Measurements from ENCODE around the gene ARID1B. TPM values are rescaled to one million over a fixed set of nuclear protein-coding genes. Genes with fewer than 3 reads are reported as not detected.

The ARID1B gene
- total RNA-seq, 1 experiment from 2014 or later = 86.3 TPM

DNA sequence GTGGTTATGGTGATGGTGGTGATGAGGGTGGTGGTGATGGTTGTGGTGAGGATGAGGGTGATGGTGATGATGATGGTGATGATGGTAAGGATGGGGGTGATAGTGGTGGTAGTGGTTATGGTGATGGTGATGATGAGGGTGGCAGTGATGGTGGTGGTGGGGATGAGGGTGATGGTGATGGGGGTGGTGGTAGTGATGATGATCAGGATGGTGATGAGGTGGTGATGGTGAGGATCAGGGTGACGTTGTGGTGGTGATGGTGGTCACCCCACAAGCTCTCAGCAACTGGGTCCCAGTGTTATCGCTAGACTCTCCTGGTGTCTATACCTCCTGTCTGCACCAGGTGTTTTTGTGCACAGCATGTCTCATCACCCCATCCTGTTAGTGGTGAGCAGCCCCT, 461.2 kb downstream of the ARID1B start:
- peaks cover 14% of the 10 kb centered on the region for H3K4me1 ChIP-seq (ENCODE audit: insufficient read depth, low read length, poor library complexity, severe bottlenecking)
- DNase-seq (ENCODE audit: low spot score) = no peak
- no peak overlapping the region for H3K4me3 ChIP-seq (ENCODE audit: low read depth, low read length, poor library complexity, severe bottlenecking)
- peaks cover 21% of the 10 kb centered on the region for H3K27me3 ChIP-seq (replicated peaks; ENCODE audit: insufficient read depth, low read depth, low read length, poor library complexity)
- POLR2A ChIA-PET (ENCODE audit: low non-redundant PET) = no interaction called here
- intact Hi-C loops (cut with micrococcal nuclease; ENCODE audit: unreplicated experiment) = loop anchor here (5.0 kb wide), 1 partner anchor 34 kb away; no protein-coding TSS in a partner anchor
- no peak overlapping the region for H3K27ac ChIP-seq (ENCODE audit: low read depth, low read length, poor library complexity, severe bottlenecking)
- H3K9me3 ChIP-seq (ENCODE audit: low read depth, low read length, poor library complexity, severe bottlenecking) = no peaks in the 10 kb centered on the region
- CTCF ChIA-PET = no interaction called here
- TF ChIP-seq, protein P1, sequence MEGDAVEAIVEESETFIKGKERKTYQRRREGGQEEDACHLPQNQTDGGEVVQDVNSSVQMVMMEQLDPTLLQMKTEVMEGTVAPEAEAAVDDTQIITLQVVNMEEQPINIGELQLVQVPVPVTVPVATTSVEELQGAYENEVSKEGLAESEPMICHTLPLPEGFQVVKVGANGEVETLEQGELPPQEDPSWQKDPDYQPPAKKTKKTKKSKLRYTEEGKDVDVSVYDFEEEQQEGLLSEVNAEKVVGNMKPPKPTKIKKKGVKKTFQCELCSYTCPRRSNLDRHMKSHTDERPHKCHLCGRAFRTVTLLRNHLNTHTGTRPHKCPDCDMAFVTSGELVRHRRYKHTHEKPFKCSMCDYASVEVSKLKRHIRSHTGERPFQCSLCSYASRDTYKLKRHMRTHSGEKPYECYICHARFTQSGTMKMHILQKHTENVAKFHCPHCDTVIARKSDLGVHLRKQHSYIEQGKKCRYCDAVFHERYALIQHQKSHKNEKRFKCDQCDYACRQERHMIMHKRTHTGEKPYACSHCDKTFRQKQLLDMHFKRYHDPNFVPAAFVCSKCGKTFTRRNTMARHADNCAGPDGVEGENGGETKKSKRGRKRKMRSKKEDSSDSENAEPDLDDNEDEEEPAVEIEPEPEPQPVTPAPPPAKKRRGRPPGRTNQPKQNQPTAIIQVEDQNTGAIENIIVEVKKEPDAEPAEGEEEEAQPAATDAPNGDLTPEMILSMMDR (conservative IDR thresholded peaks at IDR 0.05; ENCODE audit: low read depth, low read length) = no peak
- no peak for TF ChIP-seq EZH2 (IDR thresholded peaks at IDR 0.05; ENCODE audit: borderline replicate concordance, low read depth, low read length, poor library complexity, severe bottlenecking)
- BruUV-seq (replicated peaks) = no TSS peak
- no peaks in the 10 kb centered on the region for H3K36me3 ChIP-seq (ENCODE audit: insufficient read depth, low read length, poor library complexity, severe bottlenecking)

DNA sequence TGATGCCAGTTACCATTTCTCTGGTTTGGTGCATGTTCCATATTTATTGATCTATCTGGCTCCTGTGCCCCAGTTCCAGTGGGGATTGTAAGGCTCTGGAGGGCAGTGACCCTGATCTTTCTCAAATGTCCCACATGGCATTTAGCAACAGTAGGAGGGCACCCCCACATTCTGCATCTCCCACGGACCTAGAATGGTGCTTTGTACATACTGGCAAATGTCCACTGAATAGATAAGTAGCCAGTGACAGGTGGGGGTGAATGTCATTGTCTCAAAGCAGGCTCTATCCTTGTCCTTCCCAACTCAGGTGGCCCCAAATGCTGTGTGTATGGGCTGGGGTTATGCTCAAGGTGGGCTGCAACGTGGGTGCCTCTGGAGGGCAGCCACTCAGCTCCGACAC, 462.0 kb downstream of the ARID1B start:
- Histone ChIP-seq H3K27me3 (replicated peaks; ENCODE audit: insufficient read depth, low read depth, low read length, poor library complexity) (peaks cover 21% of the 10 kb centered on the region), H3K9me3 (ENCODE audit: low read depth, low read length, poor library complexity, severe bottlenecking) (no peaks in the 10 kb centered on the region), H3K4me1 (ENCODE audit: insufficient read depth, low read length, poor library complexity, severe bottlenecking) (peaks cover 14% of the 10 kb centered on the region), H3K36me3 (ENCODE audit: insufficient read depth, low read length, poor library complexity, severe bottlenecking) (no peaks in the 10 kb centered on the region), H3K4me3 (ENCODE audit: low read depth, low read length, poor library complexity, severe bottlenecking) (no peak overlapping the region), H3K27ac (ENCODE audit: low read depth, low read length, poor library complexity, severe bottlenecking) (no peak overlapping the region)
- no peak for DNase-seq (ENCODE audit: low spot score)
- intact Hi-C loops (cut with micrococcal nuclease; ENCODE audit: unreplicated experiment) = loop anchor here (5.0 kb wide), 1 partner anchor 33 kb away; no protein-coding TSS in a partner anchor
- CTCF ChIA-PET = no interaction called here
- no TSS peak for BruUV-seq (replicated peaks)
- TF ChIP-seq EZH2 (IDR thresholded peaks at IDR 0.05; ENCODE audit: borderline replicate concordance, low read depth, low read length, poor library complexity, severe bottlenecking) = no peak
- TF ChIP-seq, protein P1 (conservative IDR thresholded peaks at IDR 0.05; ENCODE audit: low read depth, low read length) = no peak
- POLR2A ChIA-PET (ENCODE audit: low non-redundant PET) = no interaction called here

DNA sequence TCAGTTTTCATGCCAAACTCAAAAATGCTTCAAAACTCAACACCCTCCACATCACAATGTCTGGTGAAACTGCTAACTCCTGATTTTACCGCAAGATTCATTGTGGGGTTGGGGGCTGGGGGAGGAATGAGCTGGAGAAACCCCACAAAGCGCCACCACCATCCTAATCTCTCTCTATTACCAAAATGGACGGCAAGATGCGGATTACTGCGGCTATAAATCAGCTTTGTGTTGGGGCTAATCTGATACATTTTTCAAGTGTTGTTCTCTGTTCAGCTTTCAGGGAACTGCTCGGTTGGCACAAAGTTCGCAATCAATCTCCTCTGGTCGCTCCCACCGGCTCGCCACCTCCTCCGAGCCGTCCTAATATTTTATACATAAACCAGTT, 462.5 kb downstream of the ARID1B start:
- intact Hi-C loops (cut with micrococcal nuclease; ENCODE audit: unreplicated experiment) = loop anchor here (5.0 kb wide), 1 partner anchor 33 kb away; no protein-coding TSS in a partner anchor
- no TSS peak for BruUV-seq (replicated peaks)
- no peak overlapping the region for H3K27ac ChIP-seq (ENCODE audit: low read depth, low read length, poor library complexity, severe bottlenecking)
- CTCF ChIA-PET = no interaction called here
- no peak for DNase-seq (ENCODE audit: low spot score)
- H3K4me1 ChIP-seq (ENCODE audit: insufficient read depth, low read length, poor library complexity, severe bottlenecking) = peaks cover 18% of the 10 kb centered on the region
- POLR2A ChIA-PET (ENCODE audit: low non-redundant PET) = no interaction called here
- no peaks in the 10 kb centered on the region for H3K9me3 ChIP-seq (ENCODE audit: low read depth, low read length, poor library complexity, severe bottlenecking)
- no peak overlapping the region for H3K4me3 ChIP-seq (ENCODE audit: low read depth, low read length, poor library complexity, severe bottlenecking)
- H3K27me3 ChIP-seq (replicated peaks; ENCODE audit: insufficient read depth, low read depth, low read length, poor library complexity) = peaks cover 21% of the 10 kb centered on the region
- no peaks in the 10 kb centered on the region for H3K36me3 ChIP-seq (ENCODE audit: insufficient read depth, low read length, poor library complexity, severe bottlenecking)
- TF ChIP-seq, protein P1 (conservative IDR thresholded peaks at IDR 0.05; ENCODE audit: low read depth, low read length) = no peak
- no peak for TF ChIP-seq EZH2 (IDR thresholded peaks at IDR 0.05; ENCODE audit: borderline replicate concordance, low read depth, low read length, poor library complexity, severe bottlenecking)
